AG10803 (cell line): ENCODE data around the gene TMSB10.
A peak's percentile ranks its signal among the peaks of the same experiment; 100 is the strongest.

Source experiments
- DNase-seq: peaks from one replicate; pipeline ENCODE4 v3.0.0; 2010; ENCODE audit warnings: low read depth
- H3K4me3 ChIP-seq: 2 replicates; pipeline ENCODE4 v1.5.1; 2011; ENCODE audit warnings: mild to moderate bottlenecking, low read length, control low read depth
- CTCF ChIP-seq: conservative IDR thresholded peaks from 2 replicates; pipeline ENCODE4 v1.5.1; 2011; ENCODE audit warnings: mild to moderate bottlenecking, low read length, control low read depth, inconsistent platforms

The TMSB10 gene

GRCh38 chr2:84925724-84926376 lies 20.4 kb downstream of the TMSB10 start:
- DNase-seq = peak; percentile 89
- TF ChIP-seq CTCF = peak; percentile 81
- peak overlapping the region; percentile 54 for H3K4me3 ChIP-seq

DNA sequence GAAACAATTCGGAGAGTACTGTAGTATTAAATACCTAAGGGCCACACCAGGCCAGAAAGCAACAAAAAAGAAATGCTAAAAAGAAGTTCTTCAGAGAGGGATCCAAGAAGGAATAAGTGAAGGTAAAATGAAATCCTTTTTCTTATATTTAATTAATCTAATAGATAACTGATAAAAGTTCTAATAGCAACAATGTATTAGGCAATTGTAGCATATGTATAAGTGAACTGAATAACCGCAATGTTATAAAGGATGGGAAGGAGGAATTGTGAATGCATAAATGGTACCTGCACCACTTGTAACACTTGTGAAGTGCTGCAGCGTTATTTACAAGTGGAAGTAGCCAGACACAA lies 21.8 kb downstream of the TMSB10 start:
- TF ChIP-seq CTCF = no peak
- DNase-seq = no peak
- no peak overlapping the region for H3K4me3 ChIP-seq

GRCh38 chr2:84931384-84931821 lies 25.9 kb downstream of the TMSB10 start:
- no peak for DNase-seq
- H3K4me3 ChIP-seq = no peak overlapping the region
- no peak for TF ChIP-seq CTCF

DNA sequence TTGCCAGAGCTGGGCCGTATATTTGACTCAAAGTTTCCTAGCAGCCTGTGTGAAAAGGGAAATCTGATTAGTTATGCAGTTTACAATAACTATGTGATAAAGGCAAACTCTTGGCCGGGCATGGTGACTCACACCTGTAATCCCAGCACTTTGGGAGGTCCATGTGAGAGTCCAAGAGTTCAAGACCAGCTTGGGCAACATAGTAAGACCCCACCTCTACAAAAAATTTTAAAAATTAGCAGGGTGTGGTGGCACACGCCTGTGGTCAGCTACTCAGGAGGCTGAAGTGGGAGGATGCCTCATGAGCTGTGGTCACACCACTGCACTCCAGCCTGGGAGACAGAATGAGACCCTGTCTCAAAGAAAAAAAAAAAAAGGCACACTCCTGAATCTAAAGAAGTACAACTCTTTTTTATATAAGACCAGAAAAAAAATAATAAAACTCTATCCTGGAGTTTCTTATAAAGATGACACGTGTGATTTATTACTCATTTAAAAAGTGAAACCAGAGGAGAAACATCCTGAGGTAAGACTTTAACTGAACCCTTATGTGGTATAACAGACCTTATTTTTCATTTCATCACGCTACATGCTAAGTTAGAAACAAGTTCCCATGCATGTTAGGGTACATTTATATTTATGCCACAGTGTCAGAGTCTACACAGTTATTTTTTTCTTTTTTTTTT lies 32.9 kb downstream of the TMSB10 start:
- TF ChIP-seq CTCF = no peak
- DNase-seq = peak; percentile 71
- no peak overlapping the region for H3K4me3 ChIP-seq

DNA sequence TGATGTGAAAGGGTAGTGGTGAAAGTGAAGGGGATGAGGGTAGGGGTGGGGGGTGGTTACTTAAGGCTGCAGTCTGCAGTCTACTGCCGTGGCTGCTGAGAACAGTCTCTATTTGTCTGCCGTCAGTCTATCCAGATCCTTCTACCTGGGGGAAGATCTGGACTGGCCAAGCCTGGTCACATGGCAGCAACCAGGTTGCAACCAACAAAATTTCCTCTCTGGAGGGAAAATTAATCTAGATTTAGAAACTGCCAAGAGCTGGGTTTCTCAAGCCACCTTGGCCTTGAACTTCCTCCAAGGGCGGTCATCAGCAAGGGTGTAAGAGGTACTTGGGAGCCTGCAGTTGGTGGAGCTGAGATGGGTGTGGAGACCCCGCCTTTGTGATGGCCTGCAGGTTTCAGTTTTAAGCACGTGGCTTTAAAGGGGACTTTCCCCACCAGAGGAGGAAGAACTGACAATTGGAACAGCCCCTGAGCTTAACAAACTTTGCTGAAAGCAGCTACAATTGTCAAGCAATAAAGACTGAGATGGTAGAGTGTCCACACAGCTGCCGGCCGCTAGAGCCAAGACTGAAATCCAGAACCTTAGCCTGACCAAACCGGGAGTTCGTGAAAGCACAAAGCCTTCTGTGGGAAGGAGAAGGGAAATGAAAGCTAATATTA lies 34.1 kb downstream of the TMSB10 start:
- no peak for TF ChIP-seq CTCF
- H3K4me3 ChIP-seq = no peak overlapping the region
- DNase-seq = no peak

DNA sequence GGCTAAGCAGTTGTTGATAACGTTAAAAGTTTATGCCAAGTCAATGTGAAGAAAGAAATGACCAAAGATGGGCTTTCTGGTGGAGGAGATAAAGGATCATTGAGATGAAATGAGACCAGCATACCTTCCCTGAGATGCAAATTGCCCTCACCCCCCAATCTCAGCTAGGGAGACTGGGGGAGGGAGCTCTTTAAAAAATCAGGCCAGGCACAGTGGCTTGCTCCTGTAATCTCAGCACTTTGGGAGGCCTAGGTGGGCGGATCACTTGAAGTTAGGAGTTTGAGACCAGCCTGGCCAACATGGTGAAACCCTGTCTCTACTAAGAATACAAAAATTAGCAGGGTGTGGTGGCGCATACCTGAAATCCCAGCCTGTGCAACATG lies 34.6 kb downstream of the TMSB10 start:
- no peak overlapping the region for H3K4me3 ChIP-seq
- DNase-seq = no peak
- no peak for TF ChIP-seq CTCF

DNA sequence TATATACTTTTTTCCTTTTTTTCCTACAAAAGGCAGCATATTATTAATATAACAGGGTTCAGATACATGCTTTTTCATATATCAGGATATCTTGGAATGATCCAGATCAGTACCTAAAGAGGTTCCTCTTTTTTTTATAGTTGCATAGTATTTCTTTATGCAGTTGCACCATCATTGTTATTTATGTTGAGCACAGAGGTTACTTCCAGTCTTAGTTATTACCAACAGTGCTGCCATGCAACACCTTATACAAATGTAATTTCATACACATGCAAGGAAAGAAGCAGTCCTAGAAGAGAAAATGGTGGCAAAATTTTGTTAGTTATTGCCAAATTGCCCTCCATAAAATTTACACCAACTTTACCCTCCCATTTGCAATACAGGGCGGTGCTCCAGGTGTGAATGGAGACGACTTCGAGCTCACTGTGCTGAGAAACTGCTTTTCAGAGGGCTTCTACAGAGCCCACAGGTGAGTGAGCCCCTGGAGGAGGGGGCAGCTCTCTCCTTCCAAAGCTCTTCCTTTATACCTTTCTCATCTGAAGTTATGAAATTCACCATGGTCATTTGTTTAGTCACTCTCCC lies 35.5 kb downstream of the TMSB10 start:
- no peak overlapping the region for H3K4me3 ChIP-seq
- DNase-seq = no peak
- no peak for TF ChIP-seq CTCF
